ENCODE data around the gene STAT2.
A peak's percentile ranks its signal among the peaks of the same experiment; 100 is the strongest.

Gene STAT2

DNA sequence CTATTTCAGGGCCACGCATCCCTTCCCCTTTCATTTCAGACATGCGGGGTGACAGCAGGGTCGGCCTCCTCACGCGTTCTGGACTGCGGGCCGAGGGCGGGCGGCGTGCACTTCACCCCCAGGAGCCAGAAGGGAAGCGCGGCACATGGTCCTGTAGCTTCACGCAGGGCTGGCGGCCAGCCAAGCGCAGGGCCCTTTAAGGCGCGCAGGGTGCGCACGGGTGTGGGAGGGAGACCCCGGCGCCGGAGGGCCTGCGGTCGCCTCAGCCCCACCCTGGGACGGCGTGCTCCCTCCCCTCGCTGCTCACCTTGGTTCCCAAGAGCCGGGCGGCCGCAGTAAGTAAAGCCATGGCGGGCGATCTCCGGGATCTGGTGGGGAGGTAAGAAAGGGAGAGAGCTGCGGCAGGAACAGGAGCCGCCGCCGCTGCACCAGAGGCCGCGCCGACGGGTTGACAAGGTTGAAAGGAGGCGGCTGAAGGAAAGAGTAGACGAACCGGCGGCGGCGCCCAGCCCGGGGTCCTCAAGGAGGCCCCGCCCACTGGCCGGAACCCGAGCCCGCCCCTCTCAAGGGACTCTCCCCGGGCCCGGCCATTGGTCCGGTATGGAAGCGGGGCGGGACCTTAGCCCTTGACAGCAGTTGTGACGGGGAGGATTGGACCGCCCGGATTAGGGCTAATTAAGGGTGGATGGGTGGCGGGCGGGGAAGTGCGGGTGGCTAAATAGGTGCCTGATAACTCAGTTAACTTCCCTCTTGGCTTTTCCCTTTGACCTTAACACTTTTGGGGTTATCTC lies 59.9 kb downstream of the STAT2 start, which contains the start of gene CS:
Gene CS, minus strand, starts transcription at position 478 of the 791 bp plus-strand sequence. Its CDS starts 129 bp downstream, at position 349.
- in situ Hi-C loops (cut with MboI; ENCODE audit: low pct_unique_long_range_greater_than_20kb, low sequenced_read_pairs) = no loop called here
- DNase-seq = peak; percentile 98

DNA sequence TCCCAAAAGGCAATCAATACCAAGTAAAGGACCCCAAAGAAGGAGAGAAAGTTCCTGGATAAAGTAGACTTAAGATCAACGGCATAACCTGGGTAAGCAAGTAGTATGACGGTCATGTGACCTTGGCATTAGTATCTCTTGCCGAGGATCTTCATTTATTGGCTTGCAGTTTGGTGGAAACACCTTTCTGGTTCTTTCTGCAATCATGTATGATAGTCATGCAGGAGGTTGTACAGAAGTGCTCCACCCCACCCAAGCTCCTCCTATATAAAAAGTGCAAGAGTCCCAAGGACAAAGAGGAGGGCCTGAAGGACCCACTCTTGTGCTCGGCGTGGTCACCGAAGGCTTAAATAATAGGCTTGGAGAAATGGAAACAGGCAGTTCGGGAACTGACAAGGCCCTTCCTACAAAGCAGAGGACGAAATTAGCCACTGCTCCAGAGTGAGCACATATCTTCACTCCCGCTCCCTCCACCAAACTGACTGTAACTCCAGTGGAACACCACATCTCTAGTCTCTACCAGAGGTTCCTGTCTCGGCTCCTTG lies 60.5 kb downstream of the STAT2 start:
- no peak for DNase-seq
- in situ Hi-C loops (cut with MboI; ENCODE audit: low pct_unique_long_range_greater_than_20kb, low sequenced_read_pairs) = no loop called here

DNA sequence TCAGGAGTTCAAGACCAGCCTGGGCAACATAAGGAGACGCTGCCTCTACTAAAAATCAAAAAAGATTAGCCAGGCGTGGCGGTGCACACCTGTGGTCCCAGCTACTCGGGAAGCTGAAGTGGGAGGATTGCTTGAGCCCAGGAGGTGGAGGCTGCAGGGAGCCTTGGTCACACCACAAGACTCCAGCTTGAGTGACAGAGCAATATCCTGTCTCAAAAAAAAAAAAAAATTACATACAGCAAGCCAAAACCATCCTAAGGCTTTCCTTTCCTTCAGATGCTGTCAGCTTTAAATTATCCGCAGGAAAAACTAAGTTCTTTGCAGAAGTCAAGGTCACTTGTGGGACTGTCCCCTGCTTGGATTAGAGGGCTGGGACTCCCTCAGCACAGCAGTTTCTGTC lies 61.1 kb downstream of the STAT2 start:
- in situ Hi-C loops (cut with MboI; ENCODE audit: low pct_unique_long_range_greater_than_20kb, low sequenced_read_pairs) = no loop called here
- peak; percentile 30 for DNase-seq

DNA sequence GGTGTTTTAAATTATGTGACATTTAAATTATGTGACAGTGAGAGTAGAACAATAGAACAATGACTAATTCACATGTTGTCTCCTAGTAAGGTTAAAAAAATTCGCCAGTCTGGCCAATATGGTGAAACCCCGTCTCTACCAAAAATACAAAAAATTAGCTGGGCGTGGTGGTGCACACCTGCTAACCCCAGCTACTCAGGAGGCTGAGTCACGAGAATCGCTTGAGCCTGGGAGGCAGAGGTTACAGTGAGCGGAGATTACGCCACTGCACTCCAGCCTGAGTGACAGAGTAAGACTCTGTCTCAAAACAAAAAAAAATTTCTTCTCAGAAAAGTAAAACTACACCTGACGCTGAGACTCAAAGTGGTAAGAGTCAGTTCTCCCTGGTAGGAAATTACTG lies 62.5 kb downstream of the STAT2 start:
- in situ Hi-C loops (cut with MboI; ENCODE audit: low pct_unique_long_range_greater_than_20kb, low sequenced_read_pairs) = no loop called here
- no peak for DNase-seq

DNA sequence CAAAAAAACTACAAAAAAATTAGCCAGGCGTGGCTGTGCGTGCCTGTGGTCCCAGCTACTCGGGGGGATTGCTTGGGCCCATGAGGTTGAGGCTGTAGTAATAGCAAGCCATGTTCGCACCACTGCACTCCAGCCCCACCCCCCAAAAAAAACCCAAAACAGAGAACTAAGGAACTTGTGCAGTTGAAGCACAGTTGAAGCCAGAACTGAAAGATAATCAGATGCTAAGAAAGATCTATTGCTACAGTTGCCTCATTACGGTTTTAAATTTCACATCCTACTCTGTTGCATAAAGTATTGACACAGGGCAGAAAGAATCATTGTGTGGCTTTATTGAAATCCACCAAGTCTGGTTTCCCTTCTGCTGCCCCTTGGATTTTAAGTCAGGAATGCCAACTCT lies 63.6 kb downstream of the STAT2 start:
- in situ Hi-C loops (cut with MboI; ENCODE audit: low pct_unique_long_range_greater_than_20kb, low sequenced_read_pairs) = no loop called here
- DNase-seq = no peak

DNA sequence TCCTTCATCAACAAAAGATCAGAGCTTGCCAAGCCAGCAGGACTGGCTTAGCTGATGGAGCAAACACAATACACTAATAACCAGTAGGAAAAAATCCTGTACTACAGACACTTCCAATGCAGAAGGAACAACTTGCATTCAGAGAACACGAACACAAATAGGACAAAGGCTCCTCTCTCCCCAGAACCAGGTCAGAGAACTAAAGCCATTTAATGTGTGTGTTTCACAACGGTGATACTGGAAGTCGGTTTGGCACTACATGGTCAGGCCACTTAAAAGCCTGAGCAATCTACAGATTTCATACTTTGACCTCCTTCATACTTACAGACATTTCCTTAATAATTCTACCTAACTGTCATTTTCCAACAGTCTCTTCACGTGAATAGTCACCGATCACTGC lies 66.1 kb downstream of the STAT2 start:
- in situ Hi-C loops (cut with MboI; ENCODE audit: low pct_unique_long_range_greater_than_20kb, low sequenced_read_pairs) = no loop called here
- no peak for DNase-seq
